ENCODE measurements around the gene GRID1.

- TF ChIP-seq CTCF (IDR thresholded peaks at IDR 0.05) (no peak), POLR2A (IDR thresholded peaks at IDR 0.05) (no peak)
Observed at GRCh38 chr10:86062647-86063145, 303.9 kb downstream of the GRID1 start.
